ENCODE measurements around the gene ROBO4. TPM values are rescaled to one million over a fixed set of nuclear protein-coding genes. Genes with fewer than 3 reads are reported as not detected.

ROBO4 gene
- total and polyA plus RNA-seq, 2 of the 13 experiments (the other 11 are each of a cell fraction or from before 2014, with no cell fraction given): 0.07 to 1.1 TPM

GRCh38 chr11:124875943-124876817 lies 21.5 kb downstream of the ROBO4 start (continued):
- TF ChIP-seq NCOA2 (CRISPR knock-in tag; IDR thresholded peaks at IDR 0.05) (no peak), IKZF5 (CRISPR knock-in tag; IDR thresholded peaks at IDR 0.05) (peak; percentile 31; the same call in 1 of the 2 replicates), LCORL (IDR thresholded peaks at IDR 0.05) (no peak), LCORL (CRISPR knock-in tag; IDR thresholded peaks at IDR 0.05) (no peak), CBX5 (CRISPR knock-in tag; IDR thresholded peaks at IDR 0.05; ENCODE audit: borderline replicate concordance) (0 out of 2 replicates have a peak, but pooled peaks have one; percentile 13), STAT5B (CRISPR knock-in tag; IDR thresholded peaks at IDR 0.05) (no peak), ZNF891 (CRISPR knock-in tag; IDR thresholded peaks at IDR 0.05) (0 out of 2 replicates have a peak, but pooled peaks have one; percentile 32), ZNF543 (CRISPR knock-in tag; IDR thresholded peaks at IDR 0.05) (no peak), ZNF503 (CRISPR knock-in tag; IDR thresholded peaks at IDR 0.05) (peak; percentile 40; the same call in 1 of the 2 replicates), TOPORS (CRISPR knock-in tag; IDR thresholded peaks at IDR 0.05) (no peak), MXD3 (CRISPR knock-in tag; IDR thresholded peaks at IDR 0.05) (peak; percentile 63; the same call in 1 of the 2 replicates), CEBPB (IDR thresholded peaks at IDR 0.05; ENCODE audit: borderline replicate concordance, low read depth, low read length) (no peak), ZNF550 (CRISPR knock-in tag; IDR thresholded peaks at IDR 0.05; ENCODE audit: borderline replicate concordance) (no peak), ZNF597 (CRISPR knock-in tag; IDR thresholded peaks at IDR 0.05) (no peak), MLX (CRISPR knock-in tag; IDR thresholded peaks at IDR 0.05) (no peak), MAZ (IDR thresholded peaks at IDR 0.05; ENCODE audit: borderline replicate concordance, low read depth, low read length) (no peak), MAZ (CRISPR knock-in tag; IDR thresholded peaks at IDR 0.05; ENCODE audit: low read depth) (peak; percentile 48; the same call in 1 of the 2 replicates), THAP7 (CRISPR knock-in tag; IDR thresholded peaks at IDR 0.05) (peak; percentile 59; the same call in 1 of the 2 replicates), ZNF333 (CRISPR knock-in tag; IDR thresholded peaks at IDR 0.05; ENCODE audit: borderline replicate concordance) (peak; percentile 86; the same call in 1 of the 2 replicates), ZNF574 (CRISPR knock-in tag; IDR thresholded peaks at IDR 0.05) (0 out of 2 replicates have a peak, but pooled peaks have one; percentile 45)

Data from HepG2 (cell line).